HG03280 (cell line): Measurements from ENCODE around the gene ADAMTS14.
"Not testable (repeated sequence)": the region's sequence is repeated elsewhere in the genome, so short reads cannot be mapped to it uniquely, and the experiment has no call there.

Source experiments
- ATAC-seq: cut with Tn5 transposase; IDR thresholded peaks from one replicate; pipeline ENCODE4 v1.9.1; 2021; ENCODE audit warnings: mild to moderate bottlenecking, moderate library complexity; ENCODE audit not compliant: unreplicated experiment

The ADAMTS14 gene, protein sequence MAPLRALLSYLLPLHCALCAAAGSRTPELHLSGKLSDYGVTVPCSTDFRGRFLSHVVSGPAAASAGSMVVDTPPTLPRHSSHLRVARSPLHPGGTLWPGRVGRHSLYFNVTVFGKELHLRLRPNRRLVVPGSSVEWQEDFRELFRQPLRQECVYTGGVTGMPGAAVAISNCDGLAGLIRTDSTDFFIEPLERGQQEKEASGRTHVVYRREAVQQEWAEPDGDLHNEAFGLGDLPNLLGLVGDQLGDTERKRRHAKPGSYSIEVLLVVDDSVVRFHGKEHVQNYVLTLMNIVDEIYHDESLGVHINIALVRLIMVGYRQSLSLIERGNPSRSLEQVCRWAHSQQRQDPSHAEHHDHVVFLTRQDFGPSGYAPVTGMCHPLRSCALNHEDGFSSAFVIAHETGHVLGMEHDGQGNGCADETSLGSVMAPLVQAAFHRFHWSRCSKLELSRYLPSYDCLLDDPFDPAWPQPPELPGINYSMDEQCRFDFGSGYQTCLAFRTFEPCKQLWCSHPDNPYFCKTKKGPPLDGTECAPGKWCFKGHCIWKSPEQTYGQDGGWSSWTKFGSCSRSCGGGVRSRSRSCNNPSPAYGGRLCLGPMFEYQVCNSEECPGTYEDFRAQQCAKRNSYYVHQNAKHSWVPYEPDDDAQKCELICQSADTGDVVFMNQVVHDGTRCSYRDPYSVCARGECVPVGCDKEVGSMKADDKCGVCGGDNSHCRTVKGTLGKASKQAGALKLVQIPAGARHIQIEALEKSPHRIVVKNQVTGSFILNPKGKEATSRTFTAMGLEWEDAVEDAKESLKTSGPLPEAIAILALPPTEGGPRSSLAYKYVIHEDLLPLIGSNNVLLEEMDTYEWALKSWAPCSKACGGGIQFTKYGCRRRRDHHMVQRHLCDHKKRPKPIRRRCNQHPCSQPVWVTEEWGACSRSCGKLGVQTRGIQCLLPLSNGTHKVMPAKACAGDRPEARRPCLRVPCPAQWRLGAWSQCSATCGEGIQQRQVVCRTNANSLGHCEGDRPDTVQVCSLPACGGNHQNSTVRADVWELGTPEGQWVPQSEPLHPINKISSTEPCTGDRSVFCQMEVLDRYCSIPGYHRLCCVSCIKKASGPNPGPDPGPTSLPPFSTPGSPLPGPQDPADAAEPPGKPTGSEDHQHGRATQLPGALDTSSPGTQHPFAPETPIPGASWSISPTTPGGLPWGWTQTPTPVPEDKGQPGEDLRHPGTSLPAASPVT

DNA sequence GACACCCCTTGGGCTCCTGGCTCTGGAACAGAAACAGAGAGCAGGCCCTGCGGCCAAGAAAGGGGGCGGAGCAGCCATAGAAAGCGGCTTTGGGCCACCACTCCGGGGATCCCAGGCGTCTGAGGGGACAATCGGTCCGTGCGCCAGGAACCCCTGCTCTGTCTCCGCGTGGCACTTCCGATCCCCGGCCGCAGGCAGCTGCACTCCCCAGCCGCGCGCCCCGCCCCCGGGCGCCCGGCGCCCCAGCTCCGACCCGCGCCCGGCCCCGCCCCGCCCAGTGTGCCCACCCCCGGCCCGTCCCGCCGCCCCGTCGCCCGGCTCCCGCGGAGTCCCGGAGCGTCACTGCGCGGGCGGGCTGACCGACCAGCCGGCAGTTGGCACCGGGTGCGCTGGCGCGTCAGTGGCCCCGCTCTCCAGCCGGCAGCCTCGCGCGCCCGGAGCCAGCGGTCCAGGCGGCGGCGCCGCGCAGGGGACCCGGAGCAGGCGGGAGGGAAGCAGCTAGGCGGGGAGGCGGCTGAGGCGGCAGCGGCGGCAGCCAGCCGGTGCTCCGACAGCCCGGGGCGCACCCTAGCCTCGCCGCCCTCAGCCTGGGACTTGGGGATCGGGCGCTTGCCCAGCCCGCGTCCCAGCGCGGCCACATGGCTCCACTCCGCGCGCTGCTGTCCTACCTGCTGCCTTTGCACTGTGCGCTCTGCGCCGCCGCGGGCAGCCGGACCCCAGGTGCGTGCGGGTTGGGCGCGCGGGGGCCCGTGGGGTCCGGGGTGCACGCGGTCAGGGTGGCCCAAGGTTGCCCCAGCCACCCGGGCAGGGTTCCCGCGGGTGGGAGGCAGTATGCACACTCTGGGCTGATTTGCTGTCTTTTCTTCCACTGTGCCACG lies at the start of gene ADAMTS14:
Gene ADAMTS14 (plus strand): TSS at position 342 of the 878 bp plus-strand sequence. CDS start 297 bp downstream, at position 639.
- ATAC-seq, result no peak

DNA sequence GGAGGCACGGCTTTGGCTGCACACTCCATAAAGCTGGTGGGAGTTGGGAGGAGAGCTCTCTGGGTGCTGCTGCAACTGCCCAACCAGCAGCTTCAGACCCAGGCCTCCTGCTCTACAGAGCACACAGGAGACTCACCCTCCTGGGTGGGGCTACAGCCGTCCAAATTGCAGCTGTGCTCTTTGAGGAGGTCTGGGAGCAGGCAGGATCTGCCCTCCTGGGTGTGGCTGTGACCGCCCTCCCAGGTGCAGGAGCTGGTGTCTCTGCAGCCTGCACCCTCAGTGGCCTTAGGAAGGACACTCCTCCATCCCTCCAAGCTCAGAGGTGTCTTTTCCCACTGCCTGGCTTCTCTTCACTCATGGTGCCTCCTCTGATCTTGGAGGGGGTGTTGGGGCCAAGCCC lies 49.8 kb upstream of the ADAMTS14 start:
- no peak for ATAC-seq

DNA sequence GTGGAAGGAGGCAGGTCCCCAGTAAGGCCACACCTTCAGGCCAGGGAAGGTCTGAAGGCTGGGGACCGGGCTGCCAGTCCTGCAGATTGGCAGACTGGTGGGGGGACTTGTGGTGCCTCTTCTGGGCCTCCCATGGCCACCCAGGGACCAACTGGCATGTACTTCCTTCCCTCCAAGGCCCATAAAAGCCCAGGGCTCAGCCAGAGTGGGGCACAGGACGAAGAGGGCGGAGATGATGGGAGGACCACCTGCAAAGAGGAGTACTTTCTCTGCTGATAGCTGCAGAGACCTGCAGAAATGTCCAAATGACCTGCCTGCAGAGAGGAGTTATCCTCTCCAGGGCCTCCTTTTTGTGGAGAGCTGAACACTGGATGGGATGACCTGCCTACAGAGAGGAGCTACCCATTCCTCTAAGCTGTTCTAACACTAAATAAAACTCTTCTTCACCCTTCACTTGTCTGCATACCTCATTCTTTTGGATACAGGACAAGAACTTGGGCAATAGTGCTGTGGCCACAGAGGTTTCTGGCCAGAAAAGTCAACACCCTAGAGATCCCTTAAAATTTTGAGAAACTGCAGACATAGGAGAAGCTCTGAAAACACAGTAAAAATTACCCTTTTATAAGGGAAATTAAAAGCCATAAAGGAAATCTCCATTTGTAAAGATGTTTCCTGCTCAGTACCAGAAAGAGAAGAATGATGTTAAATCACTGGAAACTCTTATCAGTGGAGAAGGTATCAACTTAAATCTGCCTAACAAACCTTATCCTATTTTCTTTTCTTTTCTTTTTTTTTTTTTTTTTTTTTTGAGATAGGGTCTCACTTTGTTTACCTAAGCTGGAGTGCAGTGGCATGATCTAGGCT lies 49.1 kb upstream of the ADAMTS14 start:
- no peak for ATAC-seq

DNA sequence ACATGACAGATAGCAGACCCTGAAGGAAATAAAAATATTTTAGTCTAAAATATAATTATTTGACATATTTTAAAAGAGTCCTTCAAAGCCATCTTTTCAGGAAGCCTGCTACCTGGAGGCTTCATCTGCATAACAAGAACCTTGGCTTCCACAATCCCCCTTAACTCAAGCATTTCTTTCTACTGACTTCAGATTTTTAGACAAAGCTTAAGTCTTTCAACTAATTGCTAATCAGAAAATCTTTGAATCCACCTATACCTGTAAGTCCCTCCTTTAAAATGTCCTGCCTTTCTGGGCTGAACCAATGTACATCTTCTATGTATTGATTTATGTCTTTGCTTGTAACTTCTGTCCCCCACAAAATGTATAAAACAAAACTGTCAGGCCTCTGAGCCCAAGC lies 46.2 kb upstream of the ADAMTS14 start:
- no peak for ATAC-seq

DNA sequence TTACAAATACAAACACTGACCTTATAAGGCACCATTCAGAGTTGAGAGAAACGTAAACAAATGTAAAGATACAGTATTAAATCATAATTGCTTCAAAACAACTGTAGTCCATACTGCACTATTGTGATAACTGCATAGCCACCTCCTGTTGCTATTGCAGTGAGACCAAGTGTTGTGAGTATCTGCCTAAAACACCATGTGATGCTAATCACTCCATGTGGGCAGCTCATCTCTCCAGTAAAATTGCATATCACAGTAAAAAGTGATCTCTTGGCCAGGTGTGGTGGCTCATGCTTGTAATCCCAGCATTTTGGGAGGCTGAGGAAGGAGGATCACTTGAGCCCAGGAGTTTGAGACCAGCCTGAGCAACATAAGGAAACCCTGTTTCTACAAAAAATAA lies 43.0 kb upstream of the ADAMTS14 start:
- no peak for ATAC-seq

DNA sequence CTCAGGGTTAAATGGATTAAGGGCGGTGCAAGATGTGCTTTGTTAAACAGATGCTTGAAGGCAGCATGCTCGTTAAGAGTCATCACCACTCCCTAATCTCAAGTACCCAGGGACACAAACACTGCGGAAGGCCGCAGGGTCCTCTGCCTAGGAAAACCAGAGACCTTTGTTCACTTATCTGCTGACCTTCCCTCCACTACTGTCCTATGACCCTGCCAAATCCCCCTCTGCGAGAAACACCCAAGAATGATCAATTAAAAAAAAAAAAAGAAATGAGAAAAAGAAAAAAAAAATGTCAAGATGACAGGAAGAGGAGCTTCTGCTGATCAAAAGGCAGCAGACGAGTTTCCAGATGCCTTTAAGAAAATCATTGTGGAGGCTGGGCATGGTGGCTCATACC lies 40.6 kb upstream of the ADAMTS14 start:
- not testable (repeated sequence) for ATAC-seq

DNA sequence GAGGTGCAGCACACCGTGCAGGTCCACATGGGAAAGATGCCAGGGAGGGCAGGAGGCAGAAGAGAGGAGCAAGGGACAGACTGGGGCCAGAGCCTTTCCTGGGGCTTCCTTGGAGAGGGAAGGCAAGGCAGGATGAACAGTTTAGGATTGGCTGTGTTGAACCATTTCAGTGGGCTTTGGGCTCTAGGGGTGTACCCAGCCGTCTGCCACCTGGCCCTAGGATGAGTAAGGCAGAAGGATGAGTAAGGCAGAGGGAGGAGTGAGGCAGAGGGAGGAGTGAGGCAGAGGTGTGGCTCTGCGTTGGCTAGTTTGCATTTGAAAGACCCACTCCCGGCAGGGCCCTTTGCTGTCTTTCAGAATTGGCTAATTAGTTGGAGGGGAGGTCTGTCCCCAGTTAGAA lies 38.3 kb upstream of the ADAMTS14 start:
- ATAC-seq, result no peak

DNA sequence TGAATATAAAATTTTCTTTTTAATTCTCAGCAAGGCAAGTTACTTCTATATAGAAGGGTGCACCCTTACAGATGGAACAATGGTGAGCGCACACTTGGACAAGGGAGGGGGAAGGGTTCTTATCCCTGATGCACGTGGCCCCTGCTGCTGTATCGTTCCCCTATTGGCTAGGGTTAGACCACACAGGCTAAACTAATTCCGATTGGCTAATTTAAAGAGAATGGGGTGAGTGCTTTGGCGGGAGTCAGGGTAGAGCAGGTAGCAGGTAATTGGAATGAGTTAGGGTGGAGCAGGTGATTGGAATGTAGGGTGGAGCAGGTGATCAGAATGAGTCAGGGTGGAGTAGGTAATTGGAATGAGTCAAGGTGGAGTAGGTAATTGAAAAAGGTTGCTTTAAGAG lies 37.8 kb upstream of the ADAMTS14 start:
- ATAC-seq, result not testable (repeated sequence)

DNA sequence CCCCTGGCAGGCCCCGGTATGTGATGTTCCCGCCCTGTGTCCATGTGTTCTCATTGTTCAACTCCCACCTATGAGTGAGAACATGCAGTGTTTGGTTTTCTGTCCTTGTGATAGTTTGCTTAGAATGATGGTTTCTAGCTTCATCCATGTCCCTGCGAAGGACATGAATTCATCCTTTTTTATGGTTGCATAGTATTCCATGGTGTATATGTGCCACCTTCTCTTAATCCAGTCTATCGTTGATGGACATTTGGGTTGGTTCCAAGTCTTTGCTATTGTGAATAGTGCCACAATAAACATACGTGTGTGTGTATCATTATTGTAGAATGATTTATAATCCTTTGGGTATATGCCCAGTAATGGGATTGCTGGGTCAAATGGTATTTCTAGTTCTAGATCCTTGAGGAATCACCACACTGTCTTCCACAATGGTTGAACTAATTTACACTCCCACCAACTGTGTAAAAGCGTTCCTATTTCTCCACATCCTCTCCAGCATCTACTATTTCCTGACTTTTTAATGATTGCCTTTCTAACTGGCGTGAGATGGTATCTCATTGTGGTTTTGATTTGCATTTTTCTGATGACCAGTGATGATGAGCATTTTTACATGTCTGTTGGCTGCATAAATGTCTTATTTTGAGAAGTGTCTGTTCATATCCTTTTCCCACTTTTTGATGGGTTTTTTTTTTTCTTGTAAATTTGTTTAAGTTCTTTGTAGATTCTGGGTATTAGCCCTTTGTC lies 32.5 kb upstream of the ADAMTS14 start:
- ATAC-seq, result not testable (repeated sequence)

DNA sequence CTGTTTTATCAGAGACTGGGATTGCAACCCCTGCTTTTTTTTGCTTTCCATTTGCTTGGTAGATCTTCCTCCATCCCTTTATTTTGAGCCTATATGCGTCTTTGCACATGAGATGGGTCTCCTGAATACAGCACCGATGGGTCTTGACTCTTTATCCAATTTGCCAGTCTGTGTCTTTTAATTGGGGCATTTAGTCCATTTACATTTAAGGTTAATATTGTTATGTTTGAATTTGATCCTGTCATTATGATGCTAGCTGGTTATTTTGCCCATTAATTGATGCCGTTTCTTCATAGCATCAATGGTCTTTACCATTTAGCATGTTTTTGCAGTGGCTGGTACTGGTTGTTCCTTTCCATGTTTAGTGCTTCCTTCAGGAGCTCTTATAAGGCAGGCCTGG lies 29.0 kb upstream of the ADAMTS14 start:
- not testable (repeated sequence) for ATAC-seq

DNA sequence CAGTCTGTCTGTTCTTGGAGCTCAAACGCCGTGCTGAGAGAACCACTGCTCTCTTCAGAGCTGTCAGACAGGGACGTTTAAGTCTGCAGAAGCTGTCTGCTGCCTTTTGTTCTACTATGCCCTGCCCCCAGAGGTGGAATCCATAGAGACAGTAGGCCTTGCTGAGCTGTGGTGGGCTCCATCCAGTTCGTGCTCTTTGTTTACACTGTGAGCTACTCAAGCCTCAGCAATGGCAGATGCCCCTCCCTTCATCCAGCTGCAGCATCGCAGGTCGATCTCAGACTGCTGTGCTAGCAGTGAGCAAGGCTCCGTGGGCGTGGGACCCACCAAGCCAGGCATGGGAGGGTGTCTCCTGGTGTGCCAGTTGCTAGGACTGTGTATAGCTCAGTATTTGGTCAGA lies 27.3 kb upstream of the ADAMTS14 start:
- not testable (repeated sequence) for ATAC-seq

DNA sequence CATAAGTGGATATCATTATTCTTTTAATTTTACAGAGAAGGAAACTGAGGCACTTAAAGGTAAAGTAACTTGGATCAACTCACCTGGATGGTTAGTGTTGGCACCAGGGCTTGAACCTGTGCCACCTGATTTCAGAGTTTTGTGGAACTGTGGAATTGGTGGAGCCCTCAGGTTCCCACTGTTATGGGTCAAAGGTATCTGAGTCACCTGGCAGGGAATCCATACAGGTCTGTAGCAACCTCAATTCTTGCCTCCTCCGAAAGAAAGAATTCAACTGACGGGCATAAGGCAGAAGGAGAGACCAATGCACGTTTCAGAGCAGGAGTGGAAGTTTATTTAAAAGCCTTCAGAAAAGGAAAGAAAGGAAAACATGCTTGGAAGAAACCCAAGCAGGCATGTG lies 25.2 kb upstream of the ADAMTS14 start:
- no peak for ATAC-seq

DNA sequence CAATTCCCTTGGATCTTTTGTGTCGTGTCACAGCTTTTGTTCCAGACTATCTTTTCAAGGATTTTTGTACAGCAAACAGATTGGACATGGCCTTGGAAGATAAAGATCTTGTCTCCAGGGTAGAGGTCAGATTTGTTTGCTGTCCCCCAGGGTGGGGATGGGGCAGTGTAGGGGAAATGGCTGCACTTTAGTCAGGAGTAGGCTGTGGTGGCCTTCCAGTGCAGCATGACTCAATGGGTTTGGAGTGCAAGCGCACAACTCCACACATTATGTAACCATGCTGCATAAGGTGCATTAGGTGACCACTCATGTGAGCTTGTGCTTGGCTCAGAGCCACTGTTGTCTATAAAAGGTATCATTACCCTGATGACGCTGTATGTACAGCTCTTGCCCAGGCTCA lies 23.9 kb upstream of the ADAMTS14 start:
- no peak for ATAC-seq

DNA sequence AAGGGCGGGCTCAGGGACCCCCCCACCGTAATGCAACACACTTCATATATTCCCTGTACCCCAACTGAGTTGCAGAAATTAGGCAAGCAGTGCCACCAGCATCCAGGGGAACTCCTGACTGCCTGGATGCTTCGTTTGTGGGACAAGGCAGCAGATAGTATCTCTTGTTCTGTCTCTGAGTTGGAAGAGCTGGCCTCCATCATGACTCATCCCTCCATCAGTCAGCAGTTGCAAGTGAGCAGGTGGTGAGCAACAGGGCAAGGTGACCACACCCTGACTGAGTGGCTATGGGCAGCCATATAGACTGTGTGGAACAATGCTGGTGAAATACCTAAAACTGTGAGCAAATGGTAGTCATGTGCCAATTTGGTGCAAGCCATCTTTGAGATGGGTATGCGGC lies 22.8 kb upstream of the ADAMTS14 start:
- ATAC-seq, result no peak

DNA sequence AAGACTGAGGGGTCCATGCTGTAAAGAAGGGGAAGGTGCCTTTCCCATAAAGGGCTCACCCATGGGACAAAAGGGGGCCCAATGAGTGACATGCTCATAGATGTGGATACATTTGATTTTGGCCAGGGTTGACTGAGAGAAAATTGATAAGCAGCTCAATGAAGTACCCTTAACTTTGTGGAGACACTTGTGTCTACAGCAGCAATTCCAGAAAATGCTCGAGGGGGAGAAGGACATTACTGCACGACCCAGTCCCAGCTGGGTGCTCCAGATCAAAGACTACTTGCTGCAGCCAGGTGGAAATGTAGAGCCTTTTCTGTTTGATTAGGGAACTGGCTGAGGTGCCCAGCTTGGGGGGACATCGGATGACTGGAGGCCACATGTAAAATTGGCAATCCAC lies 22.2 kb upstream of the ADAMTS14 start:
- ATAC-seq, result no peak

DNA sequence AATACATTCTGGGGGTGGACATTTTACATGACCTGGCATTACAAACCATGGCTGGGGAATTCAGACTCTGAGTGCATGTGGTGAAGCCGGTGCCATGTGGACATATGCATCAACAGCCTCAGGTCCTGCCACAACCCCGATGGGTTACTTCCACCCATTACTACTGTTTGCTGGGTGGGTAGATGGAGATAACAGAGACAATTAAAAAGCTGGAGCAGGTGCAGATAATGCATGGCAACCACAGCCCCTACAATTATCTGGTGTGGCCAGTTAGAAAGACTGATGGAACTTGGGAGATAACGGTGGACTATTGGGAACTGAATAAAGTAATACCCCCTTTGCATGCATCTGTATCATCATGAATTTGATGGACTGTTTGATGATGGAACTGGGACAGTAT lies 21.6 kb upstream of the ADAMTS14 start:
- ATAC-seq, result no peak

DNA sequence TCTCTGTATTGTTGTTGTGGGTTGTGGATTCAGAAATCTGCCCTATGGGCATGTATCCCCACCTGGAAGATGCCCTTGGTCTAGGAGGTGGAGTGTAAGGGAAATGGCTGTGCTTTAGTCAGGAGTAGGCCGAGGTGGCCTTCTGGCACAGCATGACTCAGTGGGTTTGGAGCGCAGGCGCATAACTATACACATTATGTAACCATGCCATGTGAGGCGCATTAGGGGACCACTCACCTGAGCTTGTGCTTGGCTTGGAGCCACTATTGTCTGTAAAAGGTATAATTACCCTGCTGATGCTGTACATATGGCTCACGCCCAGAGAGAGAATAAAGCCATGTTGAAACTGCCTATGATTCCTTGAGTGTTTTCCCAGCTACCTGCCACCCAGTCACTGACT lies 20.6 kb upstream of the ADAMTS14 start:
- ATAC-seq, result no peak

DNA sequence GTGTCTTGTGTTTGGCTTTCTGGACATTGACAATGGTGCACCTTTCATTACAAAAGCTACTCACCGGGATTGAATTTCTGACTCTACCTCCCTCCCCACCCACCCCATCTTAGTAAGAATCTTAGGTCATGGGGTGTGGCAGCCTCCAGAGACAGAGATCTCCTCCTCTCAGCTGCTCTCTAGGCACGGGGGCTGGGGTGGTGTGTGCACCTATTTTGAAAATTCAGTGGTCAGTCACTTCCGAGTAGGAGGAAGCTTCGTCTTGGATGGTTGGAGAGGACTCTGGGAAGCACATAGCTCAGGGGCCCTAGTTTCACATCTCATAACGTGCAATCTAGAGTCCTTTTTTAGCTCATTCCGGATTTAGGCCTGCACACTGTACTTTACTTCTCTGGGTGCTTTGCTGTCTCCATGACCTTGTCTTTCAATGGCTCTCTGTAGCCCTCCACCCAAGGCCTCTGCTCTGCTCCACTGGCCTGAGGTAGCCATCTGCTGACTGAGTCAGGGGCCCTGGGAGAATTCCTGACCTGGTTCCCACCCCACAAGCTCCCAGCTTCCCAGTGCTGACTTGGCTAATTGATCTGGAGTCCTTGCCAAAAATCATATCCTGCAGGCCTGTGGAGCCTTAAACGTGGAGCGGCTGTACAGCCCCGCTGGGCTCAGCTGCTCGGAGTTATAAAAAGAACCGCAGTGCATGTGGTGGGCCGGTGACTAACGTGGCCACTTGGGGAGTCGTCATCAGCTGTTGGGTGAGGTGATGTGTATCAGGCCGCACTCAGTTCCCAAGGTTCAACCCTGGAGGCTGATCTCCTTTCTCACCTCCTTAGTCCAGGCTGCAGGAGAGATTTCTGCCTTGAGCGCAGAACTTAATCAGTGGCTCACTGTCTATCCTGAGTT lies 19.3 kb upstream of the ADAMTS14 start:
- no peak for ATAC-seq
